OCI-LY3 (cell line): ENCODE data around the gene SFXN5.

ENCODE experiments used
- CTCF ChIP-seq: fragments of 200-600, 300-600 bp; sonication (generic); IDR thresholded peaks from 2 replicates; pipeline ENCODE4 v1.5.1; 2014; ENCODE audit warnings: antibody characterized with exemption, low read length, low read depth
- EZH2phosphoT487 ChIP-seq: fragments of 200-600 bp; shearing (Covaris generic); IDR thresholded peaks from 2 replicates; pipeline ENCODE4 v1.6.1; 2018; ENCODE audit warnings: antibody characterized with exemption, mixed run types, low read depth

GRCh38 chr2:72895154-72895553 lies 176.4 kb downstream of the SFXN5 start:
- no peak for TF ChIP-seq CTCF
- no peak for TF ChIP-seq EZH2phosphoT487
